Measurements from ENCODE around the gene CD300LG.

DNA sequence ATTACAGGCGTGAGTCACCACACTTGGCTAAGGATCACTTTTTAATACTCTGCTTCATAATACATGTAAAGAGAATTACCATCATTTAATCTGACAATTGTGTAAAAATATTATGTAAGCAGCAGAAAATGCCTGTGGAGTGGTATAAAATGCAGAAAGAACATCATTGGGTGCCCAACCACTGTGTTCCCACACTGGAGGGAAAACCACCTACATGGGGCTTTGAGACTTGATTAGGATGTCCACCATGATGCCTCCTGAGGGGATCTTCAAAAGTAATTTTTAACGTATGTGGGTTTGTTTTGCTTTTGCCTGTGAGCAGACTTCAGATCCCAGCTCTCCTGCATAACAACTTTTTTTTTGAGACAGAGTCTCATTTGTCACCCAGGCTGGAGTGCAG lies 47.9 kb upstream of the CD300LG start:
- TF ChIP-seq, protein P1, sequence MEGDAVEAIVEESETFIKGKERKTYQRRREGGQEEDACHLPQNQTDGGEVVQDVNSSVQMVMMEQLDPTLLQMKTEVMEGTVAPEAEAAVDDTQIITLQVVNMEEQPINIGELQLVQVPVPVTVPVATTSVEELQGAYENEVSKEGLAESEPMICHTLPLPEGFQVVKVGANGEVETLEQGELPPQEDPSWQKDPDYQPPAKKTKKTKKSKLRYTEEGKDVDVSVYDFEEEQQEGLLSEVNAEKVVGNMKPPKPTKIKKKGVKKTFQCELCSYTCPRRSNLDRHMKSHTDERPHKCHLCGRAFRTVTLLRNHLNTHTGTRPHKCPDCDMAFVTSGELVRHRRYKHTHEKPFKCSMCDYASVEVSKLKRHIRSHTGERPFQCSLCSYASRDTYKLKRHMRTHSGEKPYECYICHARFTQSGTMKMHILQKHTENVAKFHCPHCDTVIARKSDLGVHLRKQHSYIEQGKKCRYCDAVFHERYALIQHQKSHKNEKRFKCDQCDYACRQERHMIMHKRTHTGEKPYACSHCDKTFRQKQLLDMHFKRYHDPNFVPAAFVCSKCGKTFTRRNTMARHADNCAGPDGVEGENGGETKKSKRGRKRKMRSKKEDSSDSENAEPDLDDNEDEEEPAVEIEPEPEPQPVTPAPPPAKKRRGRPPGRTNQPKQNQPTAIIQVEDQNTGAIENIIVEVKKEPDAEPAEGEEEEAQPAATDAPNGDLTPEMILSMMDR (IDR thresholded peaks at IDR 0.05), result no peak
- TF ChIP-seq POLR2AphosphoS5 (IDR thresholded peaks at IDR 0.05) (no peak), POLR2A (IDR thresholded peaks at IDR 0.05) (no peak)
